Type B pancreatic cell (in vitro differentiated cells): Measurements from ENCODE around the gene TAF6. TPM values are rescaled to one million over a fixed set of nuclear protein-coding genes. Genes with fewer than 3 reads are reported as not detected.
A peak's percentile ranks its signal among the peaks of the same experiment; 100 is the strongest.
"Not testable (repeated sequence)": the region's sequence is repeated elsewhere in the genome, so short reads cannot be mapped to it uniquely, and the experiment has no call there.

ENCODE experiments used
- DNase-seq: peaks from one replicate; pipeline ENCODE4 v3.0.0; 2021; ENCODE audit warnings: mixed read lengths; ENCODE audit not compliant: unreplicated experiment; ENCODE audit errors: extremely low spot score
- H3K27ac Mint-ChIP-seq: 2 replicates; pipeline ENCODE4 v1.8.0; 2021; ENCODE audit warnings: mild to moderate bottlenecking, mixed read lengths
- H3K27me3 Mint-ChIP-seq: 2 replicates; pipeline ENCODE4 v1.8.0; 2021; ENCODE audit warnings: mixed read lengths
- H3K36me3 Mint-ChIP-seq: 2 replicates; pipeline ENCODE4 v1.8.0; 2021; ENCODE audit warnings: mixed read lengths
- H3K4me1 Mint-ChIP-seq: one replicate; pipeline ENCODE4 v1.8.0; 2021; ENCODE audit warnings: mixed read lengths; ENCODE audit not compliant: unreplicated experiment
- H3K4me3 Mint-ChIP-seq: 2 replicates; pipeline ENCODE4 v1.8.0; 2021; ENCODE audit warnings: mild to moderate bottlenecking, mixed read lengths
- H3K9me3 Mint-ChIP-seq: 2 replicates; pipeline ENCODE4 v1.8.0; 2021; ENCODE audit warnings: mixed read lengths
- CTCF ChIP-seq: fragments of 200-600 bp; sonication (generic); conservative IDR thresholded peaks from 2 replicates; pipeline ENCODE4 v1.5.0; 2021; ENCODE audit warnings: antibody characterized with exemption, mild to moderate bottlenecking
- total RNA-seq: library from RNA; stranded (reverse); gene quantifications from 2 replicates; pipeline ENCODE4 v1.2.1, GENCODE V29; 2021; ENCODE audit warnings: low replicate concordance

The TAF6 gene
- total RNA-seq, 1 donor from 2014 or later: 77.7 TPM

GRCh38 chr7:100152937-100153666 is 33.9 kb upstream of the TAF6 start:
- H3K36me3 Mint-ChIP-seq: peaks cover 8% of the 10 kb centered on the region
- no peak overlapping the region for H3K27ac Mint-ChIP-seq
- H3K27me3 Mint-ChIP-seq: no peaks in the 10 kb centered on the region
- TF ChIP-seq CTCF: no peak
- H3K9me3 Mint-ChIP-seq: no peaks in the 10 kb centered on the region
- no peak overlapping the region for H3K4me3 Mint-ChIP-seq
- H3K4me1 Mint-ChIP-seq: peaks cover 17% of the 10 kb centered on the region
- DNase-seq: no peak

- Mint-ChIP-seq H3K36me3 (peaks cover 8% of the 10 kb centered on the region), H3K27ac (peak overlapping the region; percentile 2), H3K4me3 (no peak overlapping the region), H3K4me1 (peaks cover 13% of the 10 kb centered on the region), H3K27me3 (no peaks in the 10 kb centered on the region), H3K9me3 (no peaks in the 10 kb centered on the region)
- TF ChIP-seq CTCF: no peak
- no peak for DNase-seq
These were observed 33.2 kb upstream of the TAF6 start for GRCh38 chr7:100152404-100152803.

GRCh38 chr7:100148559-100149328 is 29.6 kb upstream of the TAF6 start, which contains the start of gene LAMTOR4:
LAMTOR4 (plus strand) TSS chr7:100148918; CDS start chr7:100148973, 55 bp downstream.
- peaks cover 13% of the 10 kb centered on the region for H3K4me1 Mint-ChIP-seq
- H3K36me3 Mint-ChIP-seq: peaks cover 8% of the 10 kb centered on the region
- H3K27ac Mint-ChIP-seq: peak within 1 kb of the TSS; percentile 92
- H3K4me3 Mint-ChIP-seq: peak within 1 kb of the TSS; percentile 99
- DNase-seq: peak; percentile 96
- H3K9me3 Mint-ChIP-seq: no peaks in the 10 kb centered on the region
- TF ChIP-seq CTCF: peak; percentile 28
- no peaks in the 10 kb centered on the region for H3K27me3 Mint-ChIP-seq

- TF ChIP-seq CTCF: no peak
- no peak for DNase-seq
- Mint-ChIP-seq H3K9me3 (no peaks in the 10 kb centered on the region), H3K4me1 (peaks cover 13% of the 10 kb centered on the region), H3K4me3 (peak overlapping the region; percentile 99), H3K27ac (peak overlapping the region; percentile 92), H3K36me3 (peaks cover 8% of the 10 kb centered on the region), H3K27me3 (no peaks in the 10 kb centered on the region)
These were observed 29.0 kb upstream of the TAF6 start for GRCh38 chr7:100148225-100148558.

GRCh38 chr7:100147278-100147677 is 28.1 kb upstream of the TAF6 start:
- Mint-ChIP-seq H3K4me1 (peaks cover 13% of the 10 kb centered on the region), H3K27me3 (no peaks in the 10 kb centered on the region), H3K9me3 (no peaks in the 10 kb centered on the region), H3K36me3 (peaks cover 4% of the 10 kb centered on the region), H3K4me3 (no peak overlapping the region), H3K27ac (no peak overlapping the region)
- no peak for TF ChIP-seq CTCF
- no peak for DNase-seq

- peaks cover 13% of the 10 kb centered on the region for H3K4me1 Mint-ChIP-seq
- H3K36me3 Mint-ChIP-seq, H3K4me3 Mint-ChIP-seq: not testable (repeated sequence)
These were observed 27.2 kb upstream of the TAF6 start for GRCh38 chr7:100146350-100146749.

More at GRCh38 chr7:100146350-100146749, 27.2 kb upstream of the TAF6 start:
- not testable (repeated sequence) for H3K27ac Mint-ChIP-seq, DNase-seq, H3K27me3 Mint-ChIP-seq, H3K9me3 Mint-ChIP-seq
